ENCODE measurements around the gene MAP3K13.

MAP3K13 gene

DNA sequence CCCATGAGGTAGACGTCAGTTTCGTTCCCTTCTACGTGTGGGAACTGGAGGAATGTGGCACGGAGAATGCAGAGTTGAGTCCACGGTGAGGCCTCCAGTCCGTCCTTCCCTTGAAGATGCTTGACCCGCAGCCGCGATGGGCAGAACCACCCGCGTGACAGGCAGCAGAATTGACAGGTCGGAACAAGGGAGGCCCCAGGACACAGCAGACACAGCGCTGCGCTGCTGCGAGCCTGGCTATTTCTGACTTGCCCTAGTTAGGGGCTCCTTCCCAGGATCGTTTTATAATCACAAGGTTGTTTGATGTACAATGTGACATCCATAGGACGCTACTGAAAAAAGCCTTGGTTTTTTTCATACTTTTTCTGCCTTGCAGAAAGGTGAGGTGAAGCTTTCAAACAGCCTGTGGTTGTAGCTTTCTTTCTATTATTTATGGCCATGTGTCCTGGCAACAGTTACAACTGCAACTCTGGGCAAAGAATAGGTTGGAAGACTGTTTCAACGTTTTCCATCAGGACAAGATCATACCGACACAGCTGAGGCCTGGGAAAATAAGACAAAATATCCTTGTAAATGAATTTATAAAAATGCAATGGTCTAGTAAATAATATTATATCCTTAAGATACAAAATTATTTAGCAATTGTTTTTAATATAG, 145.5 kb downstream of the MAP3K13 start:
- DNase-seq = no peak
- Mint-ChIP-seq H3K9me3 (no peaks in the 10 kb centered on the region), H3K27ac (no peak overlapping the region), H3K4me1 (no peaks in the 10 kb centered on the region), H3K4me3 (no peak overlapping the region), H3K27me3 (peaks cover 14% of the 10 kb centered on the region), H3K36me3 (no peaks in the 10 kb centered on the region)
- CTCF ChIA-PET = no interaction called here

DNA sequence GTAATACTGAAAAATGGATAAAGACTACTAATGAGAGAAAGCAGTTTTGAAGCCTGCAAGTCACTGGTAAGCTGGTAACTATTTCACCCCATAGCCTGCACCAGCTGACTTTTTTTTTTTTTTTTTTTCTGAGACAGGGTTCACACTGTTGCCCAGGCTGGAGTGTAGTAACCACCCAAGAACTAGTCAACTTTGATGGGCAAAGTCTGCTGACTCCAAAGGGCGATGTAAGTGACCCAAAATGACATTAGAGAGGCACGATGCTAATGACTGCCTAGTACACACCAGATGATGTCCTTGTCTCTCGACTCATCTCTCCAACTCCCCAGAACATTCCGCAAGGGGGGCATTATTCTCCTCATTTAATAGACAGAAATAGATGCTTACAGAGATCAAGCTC, 148.8 kb downstream of the MAP3K13 start:
- no peak overlapping the region for H3K4me3 Mint-ChIP-seq
- no peaks in the 10 kb centered on the region for H3K4me1 Mint-ChIP-seq
- no peak overlapping the region for H3K27ac Mint-ChIP-seq
- no peaks in the 10 kb centered on the region for H3K36me3 Mint-ChIP-seq
- CTCF ChIA-PET = no interaction called here
- DNase-seq = no peak
- peaks cover 10% of the 10 kb centered on the region for H3K27me3 Mint-ChIP-seq
- H3K9me3 Mint-ChIP-seq = no peaks in the 10 kb centered on the region

DNA sequence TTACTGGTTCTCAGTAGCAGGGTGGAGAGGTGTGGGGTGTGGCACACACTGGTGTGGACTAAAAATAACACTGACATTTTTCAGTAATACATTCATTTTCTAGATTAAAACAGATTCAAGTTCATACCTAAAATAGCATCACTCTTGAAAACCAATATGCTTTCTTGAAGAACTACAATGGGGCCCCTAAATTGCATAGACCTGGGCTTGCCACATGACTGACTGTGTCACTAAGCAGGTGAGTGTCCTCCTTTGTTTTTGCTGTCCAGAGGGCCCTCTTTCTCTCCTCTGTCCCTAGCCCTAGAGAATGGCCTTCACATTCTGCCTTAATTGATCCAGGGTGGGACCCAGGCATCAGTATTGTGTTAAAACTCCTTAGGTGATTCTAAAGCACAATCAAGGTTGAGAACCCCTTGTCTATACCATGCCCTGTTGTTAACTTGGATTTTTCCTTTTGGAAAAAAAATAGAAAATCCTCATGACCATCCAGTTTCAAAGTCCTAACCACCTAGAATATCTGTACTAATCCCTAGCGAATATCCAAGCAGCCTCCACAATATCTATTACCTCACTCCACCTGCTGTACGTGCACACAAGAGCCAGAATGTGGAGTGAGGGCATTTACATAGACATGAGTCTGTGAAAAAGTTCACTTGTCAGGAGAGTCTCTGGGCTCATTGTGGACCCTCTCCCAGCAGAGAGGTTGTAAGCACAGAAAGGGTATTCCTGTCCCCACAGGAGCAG, 154.6 kb downstream of the MAP3K13 start:
- H3K27ac Mint-ChIP-seq = no peak overlapping the region
- DNase-seq = no peak
- H3K4me1 Mint-ChIP-seq = no peaks in the 10 kb centered on the region
- no peaks in the 10 kb centered on the region for H3K9me3 Mint-ChIP-seq
- H3K4me3 Mint-ChIP-seq = no peak overlapping the region
- peaks cover 22% of the 10 kb centered on the region for H3K27me3 Mint-ChIP-seq
- H3K36me3 Mint-ChIP-seq = no peaks in the 10 kb centered on the region
- CTCF ChIA-PET = no interaction called here

DNA sequence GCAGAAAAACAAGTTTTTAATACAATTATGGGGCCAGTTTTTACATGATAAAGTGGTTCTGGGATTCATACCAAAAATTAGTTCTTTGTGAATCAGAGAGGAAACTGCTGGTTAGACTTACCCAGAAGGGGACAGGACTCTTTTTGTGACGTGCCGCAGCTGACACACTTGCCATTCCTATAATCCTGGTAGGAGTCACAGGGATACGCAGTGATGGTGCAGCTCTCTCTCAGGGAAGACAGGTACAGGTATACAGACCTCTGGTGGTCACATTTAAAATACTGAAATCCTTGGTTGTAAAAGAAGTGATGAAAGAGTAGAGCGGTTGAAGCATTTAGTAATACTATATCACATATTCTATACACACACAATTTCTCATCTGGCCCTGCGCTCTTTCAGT, 156.1 kb downstream of the MAP3K13 start:
- no peaks in the 10 kb centered on the region for H3K36me3 Mint-ChIP-seq
- CTCF ChIA-PET = no interaction called here
- H3K27me3 Mint-ChIP-seq = peaks cover 27% of the 10 kb centered on the region
- H3K4me1 Mint-ChIP-seq = no peaks in the 10 kb centered on the region
- no peaks in the 10 kb centered on the region for H3K9me3 Mint-ChIP-seq
- H3K4me3 Mint-ChIP-seq = no peak overlapping the region
- no peak overlapping the region for H3K27ac Mint-ChIP-seq
- no peak for DNase-seq

- Mint-ChIP-seq H3K36me3 (no peaks in the 10 kb centered on the region), H3K9me3 (no peaks in the 10 kb centered on the region), H3K4me3 (no peak overlapping the region), H3K4me1 (no peaks in the 10 kb centered on the region), H3K27ac (no peak overlapping the region), H3K27me3 (peaks cover 23% of the 10 kb centered on the region)
- no peak for DNase-seq
- CTCF ChIA-PET = interaction anchor here (1.3 kb wide), 1 partner anchor 37 kb away, joined by 5 read pairs; no protein-coding TSS in a partner anchor
These were observed 158.6 kb downstream of the MAP3K13 start for GRCh38 chr3:185521349-185522138.

GRCh38 chr3:185526349-185526951, 163.5 kb downstream of the MAP3K13 start:
- no peak for DNase-seq
- CTCF ChIA-PET = no interaction called here
- Mint-ChIP-seq H3K9me3 (no peaks in the 10 kb centered on the region), H3K27ac (no peak overlapping the region), H3K27me3 (peaks cover 28% of the 10 kb centered on the region), H3K4me1 (no peaks in the 10 kb centered on the region), H3K4me3 (no peak overlapping the region), H3K36me3 (no peaks in the 10 kb centered on the region)

GRCh38 chr3:185527364-185527763, 164.4 kb downstream of the MAP3K13 start:
- CTCF ChIA-PET = no interaction called here
- Mint-ChIP-seq H3K4me1 (no peaks in the 10 kb centered on the region), H3K4me3 (no peak overlapping the region), H3K36me3 (no peaks in the 10 kb centered on the region), H3K27ac (no peak overlapping the region), H3K27me3 (peaks cover 25% of the 10 kb centered on the region), H3K9me3 (no peaks in the 10 kb centered on the region)
- DNase-seq = no peak

DNA sequence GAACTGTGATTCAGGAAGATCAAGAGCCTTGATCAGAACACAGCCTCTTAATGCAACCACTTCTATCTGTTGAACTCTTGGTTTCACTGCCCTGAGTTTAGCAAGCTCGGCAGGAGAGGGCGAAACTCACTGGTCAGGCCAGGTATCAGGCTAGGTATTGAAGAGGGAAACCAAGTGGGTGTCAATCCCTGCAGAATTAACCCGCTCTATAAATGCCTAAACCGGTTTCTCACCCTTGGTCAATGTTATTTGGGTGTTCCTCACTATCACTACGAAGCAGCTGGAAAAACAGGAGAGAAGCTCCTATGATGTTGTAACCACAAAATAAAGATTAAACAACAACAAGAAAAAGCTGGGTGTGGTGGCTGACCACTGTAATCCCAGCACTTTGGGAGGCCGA, 165.6 kb downstream of the MAP3K13 start:
- Mint-ChIP-seq H3K36me3 (no peaks in the 10 kb centered on the region), H3K4me3 (no peak overlapping the region), H3K9me3 (no peaks in the 10 kb centered on the region), H3K27ac (no peak overlapping the region), H3K4me1 (no peaks in the 10 kb centered on the region), H3K27me3 (peaks cover 19% of the 10 kb centered on the region)
- CTCF ChIA-PET = no interaction called here
- no peak for DNase-seq

DNA sequence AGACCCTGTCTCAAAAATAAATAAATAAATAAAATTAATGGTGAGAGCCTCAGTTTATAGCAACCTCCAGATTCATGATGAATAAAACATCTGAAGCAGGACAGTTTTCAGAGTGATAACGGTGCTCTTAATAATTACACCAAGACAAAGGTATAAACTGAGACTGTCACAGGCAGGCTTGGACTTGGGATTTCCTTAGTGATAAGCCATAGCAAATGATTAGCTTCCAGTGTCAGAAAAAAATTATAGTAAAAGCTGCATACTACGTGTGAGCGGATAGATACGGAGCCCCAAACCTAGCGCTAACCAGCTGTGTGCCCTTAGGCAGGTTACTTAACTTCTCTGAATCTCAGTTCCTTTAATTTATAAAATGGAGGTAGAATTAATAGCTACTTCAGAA, 167.9 kb downstream of the MAP3K13 start:
- Mint-ChIP-seq H3K27ac (no peak overlapping the region), H3K4me3 (no peak overlapping the region), H3K27me3 (peaks cover 17% of the 10 kb centered on the region), H3K36me3 (no peaks in the 10 kb centered on the region), H3K4me1 (peaks cover under 1% of the 10 kb centered on the region), H3K9me3 (no peaks in the 10 kb centered on the region)
- CTCF ChIA-PET = no interaction called here
- no peak for DNase-seq

- Mint-ChIP-seq H3K9me3 (peaks cover 2% of the 10 kb centered on the region), H3K4me1 (peaks cover 13% of the 10 kb centered on the region), H3K36me3 (no peaks in the 10 kb centered on the region), H3K4me3 (no peak overlapping the region), H3K27me3 (peaks cover 10% of the 10 kb centered on the region), H3K27ac (no peak overlapping the region)
- CTCF ChIA-PET = interaction anchor here (3.9 kb wide), 1 partner anchor 26 kb away, joined by 16 read pairs; no protein-coding TSS in a partner anchor
- no peak for DNase-seq
These were observed 170.0 kb downstream of the MAP3K13 start for GRCh38 chr3:185532901-185533300.

- DNase-seq = no peak
- no peak overlapping the region for H3K27ac Mint-ChIP-seq
- H3K4me3 Mint-ChIP-seq = no peak overlapping the region
- H3K9me3 Mint-ChIP-seq = peaks cover 2% of the 10 kb centered on the region
- peaks cover 5% of the 10 kb centered on the region for H3K27me3 Mint-ChIP-seq
- H3K36me3 Mint-ChIP-seq = no peaks in the 10 kb centered on the region
- peaks cover 14% of the 10 kb centered on the region for H3K4me1 Mint-ChIP-seq
- CTCF ChIA-PET = interaction anchor here (0.6 to 3.9 kb wide), 3 partner anchors 25 to 238 kb away, joined by 4 to 16 read pairs (median 6); no protein-coding TSS in a partner anchor
These were observed 171.6 kb downstream of the MAP3K13 start for GRCh38 chr3:185534511-185534910.

GRCh38 chr3:185537369-185537970, 174.5 kb downstream of the MAP3K13 start:
- Mint-ChIP-seq H3K4me3 (no peak overlapping the region), H3K27ac (peak overlapping the region; percentile 82), H3K4me1 (peaks cover 19% of the 10 kb centered on the region), H3K36me3 (no peaks in the 10 kb centered on the region), H3K9me3 (peaks cover 2% of the 10 kb centered on the region), H3K27me3 (no peaks in the 10 kb centered on the region)
- CTCF ChIA-PET = interaction anchor here (0.8 kb wide), 1 partner anchor 38 kb away, joined by 3 read pairs; the partner anchor contains the start of gene TMEM41A
- DNase-seq = peak; percentile 49

Measured in activated naive CD4-positive, alpha-beta T cell treated with anti-CD3 and anti-CD28 coated beads, Interleukin-2, amount 10 ng/mL, durations not matched to agents 7 days and 5 days (primary cell).